HEK293 (cell line): ENCODE measurements around the gene OR4Q2.

Experiments used
- CTCF ChIA-PET: fragments of 350-600 bp; formaldehyde crosslinking; extraction: SDS; loops from one replicate; lab custom pipeline; 2021; ENCODE audit warnings: antibody characterized with exemption; lab: Yijun Ruan, JAX
- POLR2A ChIA-PET: fragments of 300-600 bp; formaldehyde crosslinking; extraction: SDS; loops from one replicate; lab custom pipeline; 2020; ENCODE audit warnings: antibody characterized with exemption, inconsistent platforms; lab: Yijun Ruan, JAX
- H3K27ac ChIP-seq: fragments of 200-500 bp; sonication (Bioruptor generic); 2 replicates; pipeline ENCODE4 v1.5.1; 2014; ENCODE audit warnings: low read depth, low read length, control low read depth, inconsistent platforms; ENCODE audit errors: extremely low read depth
- H3K36me3 ChIP-seq, 2 experiments: fragments of 200-500 bp in 1 of 2; sonication (Bioruptor generic) in 1 of 2; 1 replicate in 1 of 2; 2 replicates in 1 of 2; pipeline ENCODE4 v1.5.1; 2014 to 2017; ENCODE audit warnings: inconsistent platforms in 2 of 2, low read length in 2 of 2; ENCODE audit not compliant: control insufficient read depth in 2 of 2, insufficient read depth in 1 of 2
- H3K4me1 ChIP-seq: fragments of 200-500 bp; sonication (Bioruptor generic); 2 replicates; pipeline ENCODE4 v1.5.1; 2014; ENCODE audit warnings: mild to moderate bottlenecking, low read length, inconsistent platforms; ENCODE audit not compliant: control insufficient read depth, insufficient read depth
- H3K4me3 ChIP-seq: 2 replicates; pipeline ENCODE4 v1.5.1; 2011; ENCODE audit warnings: low read depth, mild to moderate bottlenecking, control low read depth, low read length, moderate library complexity
- H3K9me3 ChIP-seq: fragments of 200-500 bp; sonication (Bioruptor generic); 2 replicates; pipeline ENCODE4 v1.5.1; 2014; ENCODE audit warnings: low read depth, low read length, inconsistent platforms; ENCODE audit not compliant: control insufficient read depth, insufficient read depth
- KLF10 ChIP-seq: fragments of 450-650 bp; IDR thresholded peaks from 2 replicates; pipeline ENCODE4 v1.5.1; 2018; ENCODE audit warnings: missing biosample characterization, mild to moderate bottlenecking, missing genetic modification characterization
- SP7 ChIP-seq: fragments of 450-650 bp; formaldehyde crosslinking; IDR thresholded peaks from 2 replicates; pipeline ENCODE4 v1.5.1; 2016; ENCODE audit warnings: missing biosample characterization, missing genetic modification characterization
- ZBTB17 ChIP-seq: fragments of 450-650 bp; formaldehyde crosslinking; IDR thresholded peaks from 2 replicates; pipeline ENCODE4 v1.5.1; 2016; ENCODE audit warnings: missing biosample characterization, missing genetic modification characterization
- ZBTB21 ChIP-seq: fragments of 450-650 bp; formaldehyde crosslinking; IDR thresholded peaks from 2 replicates; pipeline ENCODE4 v1.5.1; 2017; ENCODE audit warnings: missing biosample characterization, missing genetic modification characterization
- ZFP37 ChIP-seq: fragments of 450-650 bp; formaldehyde crosslinking; IDR thresholded peaks from 2 replicates; pipeline ENCODE4 v1.5.1; 2016; ENCODE audit warnings: missing biosample characterization, missing genetic modification characterization
- ZNF146 ChIP-seq: fragments of 450-650 bp; formaldehyde crosslinking; IDR thresholded peaks from 2 replicates; pipeline ENCODE4 v1.5.1; 2016; ENCODE audit warnings: missing biosample characterization, missing genetic modification characterization
- ZNF16 ChIP-seq: fragments of 450-650 bp; formaldehyde crosslinking; IDR thresholded peaks from 2 replicates; pipeline ENCODE4 v1.5.1; 2016; ENCODE audit warnings: low read depth, missing biosample characterization, missing genetic modification characterization
- ZNF184 ChIP-seq: fragments of 450-650 bp; IDR thresholded peaks from 2 replicates; pipeline ENCODE4 v1.5.1; 2018; ENCODE audit warnings: missing biosample characterization, mild to moderate bottlenecking, missing genetic modification characterization
- ZNF37A ChIP-seq: fragments of 450-650 bp; IDR thresholded peaks from 2 replicates; pipeline ENCODE4 v1.5.1; 2018; ENCODE audit warnings: missing biosample characterization, missing genetic modification characterization
- ZNF529 ChIP-seq: fragments of 450-650 bp; formaldehyde crosslinking; IDR thresholded peaks from 2 replicates; pipeline ENCODE4 v1.5.1; 2017; ENCODE audit warnings: missing genetic modification characterization, missing biosample characterization; ENCODE audit not compliant: insufficient replicate concordance
- ZNF626 ChIP-seq: fragments of 450-650 bp; sonication (Bioruptor Pico); formaldehyde crosslinking; IDR thresholded peaks from 2 replicates; pipeline ENCODE4 v1.5.1; 2018; ENCODE audit warnings: missing biosample characterization, missing genetic modification characterization, inconsistent platforms
- ZNF677 ChIP-seq: fragments of 450-650 bp; IDR thresholded peaks from 2 replicates; pipeline ENCODE4 v1.5.0; 2018; ENCODE audit warnings: missing biosample characterization, mild to moderate bottlenecking, missing genetic modification characterization, moderate library complexity
- ZNF843 ChIP-seq: fragments of 450-650 bp; formaldehyde crosslinking; IDR thresholded peaks from 2 replicates; pipeline ENCODE4 v1.5.1; 2016; ENCODE audit warnings: missing biosample characterization, missing genetic modification characterization
- TF ChIP-seq, protein P1 (sequence below): fragments of 450-650 bp; formaldehyde crosslinking; IDR thresholded peaks from 2 replicates; pipeline ENCODE4 v1.5.1; 2016; ENCODE audit warnings: missing biosample characterization, missing genetic modification characterization
- TF ChIP-seq, protein P2 (sequence below): fragments of 450-650 bp; formaldehyde crosslinking; IDR thresholded peaks from 2 replicates; pipeline ENCODE4 v1.5.1; 2016; ENCODE audit warnings: missing biosample characterization, missing genetic modification characterization

OR4Q2 gene

DNA sequence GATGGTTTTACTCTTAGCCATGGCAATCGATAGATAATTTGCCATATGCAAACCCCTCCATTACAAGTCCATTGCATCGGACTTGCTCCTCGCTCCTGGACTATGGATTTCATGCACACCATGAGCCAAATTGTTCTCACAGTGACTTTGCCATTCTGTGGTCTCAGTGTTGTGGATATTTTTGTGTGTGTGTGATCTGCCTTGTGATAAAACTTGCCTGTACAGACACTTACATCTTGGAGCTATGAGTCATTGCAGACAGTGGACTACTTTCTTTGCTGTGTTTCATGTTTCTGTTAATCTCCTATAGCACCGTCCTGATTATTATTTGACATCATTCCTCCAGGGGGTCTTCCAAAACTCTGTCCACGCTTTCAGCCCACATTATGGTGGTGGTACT is 42.3 kb downstream of the OR4Q2 start:
- TF ChIP-seq KLF10 (tag by site-specific recombination) (no peak), ZNF184 (tag by site-specific recombination) (no peak), SP7 (tag by site-specific recombination) (no peak), ZNF677 (tag by site-specific recombination) (no peak), ZNF146 (tag by site-specific recombination) (no peak), ZNF529 (tag by site-specific recombination) (no peak), ZFP37 (tag by site-specific recombination) (no peak)
- TF ChIP-seq, protein P1, sequence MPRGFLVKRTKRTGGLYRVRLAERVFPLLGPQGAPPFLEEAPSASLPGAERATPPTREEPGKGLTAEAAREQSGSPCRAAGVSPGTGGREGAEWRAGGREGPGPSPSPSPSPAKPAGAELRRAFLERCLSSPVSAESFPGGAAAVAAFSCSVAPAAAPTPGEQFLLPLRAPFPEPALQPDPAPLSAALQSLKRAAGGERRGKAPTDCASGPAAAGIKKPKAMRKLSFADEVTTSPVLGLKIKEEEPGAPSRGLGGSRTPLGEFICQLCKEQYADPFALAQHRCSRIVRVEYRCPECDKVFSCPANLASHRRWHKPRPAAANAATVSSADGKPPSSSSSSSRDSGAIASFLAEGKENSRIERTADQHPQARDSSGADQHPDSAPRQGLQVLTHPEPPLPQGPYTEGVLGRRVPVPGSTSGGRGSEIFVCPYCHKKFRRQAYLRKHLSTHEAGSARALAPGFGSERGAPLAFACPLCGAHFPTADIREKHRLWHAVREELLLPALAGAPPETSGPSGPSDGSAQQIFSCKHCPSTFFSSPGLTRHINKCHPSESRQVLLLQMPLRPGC, result no peak
- no peaks in the 10 kb centered on the region for H3K36me3 ChIP-seq
- ChIA-PET CTCF (no interaction called here), POLR2A (no interaction called here)
- no peak overlapping the region for H3K27ac ChIP-seq
- H3K4me3 ChIP-seq, result no peak overlapping the region
- no peaks in the 10 kb centered on the region for H3K4me1 ChIP-seq
- no peaks in the 10 kb centered on the region for H3K9me3 ChIP-seq

DNA sequence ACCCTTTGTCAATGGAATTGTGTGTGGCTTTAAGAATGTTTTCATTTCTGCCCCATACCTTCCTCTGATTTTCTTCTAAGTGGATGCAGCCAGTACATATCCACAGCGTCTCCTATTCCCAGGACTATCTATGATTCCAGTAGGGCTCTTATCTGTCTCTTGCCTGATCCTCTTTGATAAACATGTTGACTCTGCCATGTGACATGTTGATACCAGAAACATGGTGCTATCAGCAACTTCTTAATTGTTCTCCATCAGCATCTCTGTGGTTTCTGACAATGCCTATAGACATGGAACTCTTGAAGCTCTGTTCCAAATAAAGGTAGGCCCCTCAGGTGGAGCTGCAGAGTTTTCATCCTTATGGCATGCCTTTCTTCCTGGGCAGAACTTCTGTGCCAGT is 46.2 kb downstream of the OR4Q2 start:
- no peaks in the 10 kb centered on the region for H3K36me3 ChIP-seq
- no peak for TF ChIP-seq ZBTB17 (tag by site-specific recombination)
- no peak for TF ChIP-seq ZNF37A (tag by site-specific recombination)
- TF ChIP-seq ZNF626 (tag by site-specific recombination), result no peak
- no peak for TF ChIP-seq ZNF16 (tag by site-specific recombination)
- TF ChIP-seq, protein P2, sequence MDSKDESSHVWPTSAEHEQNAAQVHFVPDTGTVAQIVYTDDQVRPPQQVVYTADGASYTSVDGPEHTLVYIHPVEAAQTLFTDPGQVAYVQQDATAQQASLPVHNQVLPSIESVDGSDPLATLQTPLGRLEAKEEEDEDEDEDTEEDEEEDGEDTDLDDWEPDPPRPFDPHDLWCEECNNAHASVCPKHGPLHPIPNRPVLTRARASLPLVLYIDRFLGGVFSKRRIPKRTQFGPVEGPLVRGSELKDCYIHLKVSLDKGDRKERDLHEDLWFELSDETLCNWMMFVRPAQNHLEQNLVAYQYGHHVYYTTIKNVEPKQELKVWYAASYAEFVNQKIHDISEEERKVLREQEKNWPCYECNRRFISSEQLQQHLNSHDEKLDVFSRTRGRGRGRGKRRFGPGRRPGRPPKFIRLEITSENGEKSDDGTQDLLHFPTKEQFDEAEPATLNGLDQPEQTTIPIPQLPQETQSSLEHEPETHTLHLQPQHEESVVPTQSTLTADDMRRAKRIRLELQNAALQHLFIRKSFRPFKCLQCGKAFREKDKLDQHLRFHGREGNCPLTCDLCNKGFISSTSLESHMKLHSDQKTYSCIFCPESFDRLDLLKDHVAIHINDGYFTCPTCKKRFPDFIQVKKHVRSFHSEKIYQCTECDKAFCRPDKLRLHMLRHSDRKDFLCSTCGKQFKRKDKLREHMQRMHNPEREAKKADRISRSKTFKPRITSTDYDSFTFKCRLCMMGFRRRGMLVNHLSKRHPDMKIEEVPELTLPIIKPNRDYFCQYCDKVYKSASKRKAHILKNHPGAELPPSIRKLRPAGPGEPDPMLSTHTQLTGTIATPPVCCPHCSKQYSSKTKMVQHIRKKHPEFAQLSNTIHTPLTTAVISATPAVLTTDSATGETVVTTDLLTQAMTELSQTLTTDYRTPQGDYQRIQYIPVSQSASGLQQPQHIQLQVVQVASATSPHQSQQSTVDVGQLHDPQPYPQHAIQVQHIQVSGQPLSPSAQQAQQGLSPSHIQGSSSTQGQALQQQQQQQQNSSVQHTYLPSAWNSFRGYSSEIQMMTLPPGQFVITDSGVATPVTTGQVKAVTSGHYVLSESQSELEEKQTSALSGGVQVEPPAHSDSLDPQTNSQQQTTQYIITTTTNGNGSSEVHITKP (tag by site-specific recombination), result no peak
- TF ChIP-seq ZBTB21 (tag by site-specific recombination), result no peak
- TF ChIP-seq ZNF843 (tag by site-specific recombination), result no peak
- H3K9me3 ChIP-seq, result no peaks in the 10 kb centered on the region
- ChIA-PET CTCF (interaction anchor here (0.7 kb wide), 1 partner anchor 811 kb away, joined by 3 read pairs; no protein-coding TSS in a partner anchor), POLR2A (no interaction called here)
- H3K4me3 ChIP-seq, result no peak overlapping the region
- H3K27ac ChIP-seq, result no peak overlapping the region
- H3K4me1 ChIP-seq, result no peaks in the 10 kb centered on the region
